GM21423 (cell line): ENCODE data around the gene OMA1.

Experiments
- ATAC-seq: cut with Tn5 transposase; IDR thresholded peaks from one replicate; pipeline ENCODE4 v1.9.1; 2021; ENCODE audit warnings: mild to moderate bottlenecking, moderate library complexity; ENCODE audit not compliant: unreplicated experiment

Gene OMA1

DNA sequence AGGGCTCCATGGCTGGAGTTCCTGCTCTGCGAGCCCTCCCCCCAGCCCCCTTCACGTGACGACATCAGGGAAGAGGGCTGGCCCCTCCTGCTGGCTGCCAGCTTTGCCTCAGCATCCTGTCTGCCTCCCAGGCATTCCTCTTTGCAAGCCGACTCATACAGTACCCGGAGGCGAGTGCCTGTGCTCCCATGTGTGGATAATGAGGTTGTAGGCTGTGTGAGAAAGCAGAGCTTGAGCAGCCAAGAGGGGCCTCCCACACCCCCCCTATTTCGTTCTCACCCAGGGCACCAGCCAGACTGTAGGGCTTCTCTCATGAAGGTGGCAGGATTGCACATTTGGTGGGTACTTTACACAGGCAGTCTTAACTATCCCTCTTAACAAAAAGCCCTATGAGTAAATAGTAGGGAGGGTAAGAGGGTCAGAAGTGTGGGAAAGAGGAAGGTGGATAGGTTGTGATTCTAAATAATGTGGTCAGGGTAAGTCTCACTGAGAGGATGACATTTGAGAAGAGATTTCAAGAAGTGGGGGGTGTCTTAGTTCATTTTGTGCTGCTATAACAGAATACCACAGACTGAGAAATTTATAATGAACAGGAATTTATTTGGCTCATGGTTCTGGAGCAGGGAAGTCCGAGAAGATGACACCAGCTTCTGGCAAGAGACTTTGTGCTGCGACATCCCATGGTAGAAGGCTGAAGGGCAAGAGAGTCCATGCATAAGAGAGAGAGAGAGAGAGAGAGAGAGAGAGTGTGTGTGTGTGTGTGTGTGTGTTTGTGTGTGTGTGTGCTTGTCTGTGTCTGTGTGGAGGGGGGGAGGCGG is 113.5 kb downstream of the OMA1 start:
- no peak for ATAC-seq

DNA sequence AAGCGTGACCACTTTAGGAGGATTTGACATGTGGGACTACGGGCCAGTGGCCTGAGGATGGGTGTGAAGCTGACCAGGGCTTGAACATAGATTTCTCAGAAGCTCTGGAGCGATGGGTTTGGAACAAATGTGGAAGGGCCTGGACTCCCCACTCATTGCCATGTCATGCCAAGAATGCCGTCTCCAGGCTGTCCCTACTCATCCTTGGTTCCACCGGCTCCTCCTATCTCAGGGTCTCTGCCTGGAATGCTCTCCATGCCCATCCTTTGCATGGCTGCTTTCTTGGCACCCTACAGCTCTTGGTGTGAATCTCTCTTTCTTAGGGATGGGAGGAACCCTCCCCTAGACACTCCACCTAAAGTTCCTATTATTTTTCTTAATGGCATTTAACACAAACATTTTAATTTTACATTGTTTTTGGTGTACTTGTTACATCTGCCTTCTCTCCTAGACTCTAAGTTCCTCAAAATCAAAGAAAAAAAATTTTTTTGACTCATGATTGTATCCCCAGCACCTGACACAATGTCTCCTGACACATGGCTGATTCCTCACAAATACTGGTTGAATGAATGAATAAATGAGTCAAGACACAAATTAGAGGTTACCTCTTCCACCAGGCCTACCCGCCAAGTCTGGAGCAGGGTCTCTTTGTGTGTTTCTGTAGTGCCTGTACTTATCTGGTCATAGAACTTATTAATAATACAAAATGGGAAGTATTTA is 114.5 kb downstream of the OMA1 start:
- ATAC-seq = no peak
